ENCODE data around the gene SLC30A7. TPM values are rescaled to one million over a fixed set of nuclear protein-coding genes. Genes with fewer than 3 reads are reported as not detected.

Gene SLC30A7
- total RNA-seq, 2 donors from 2014 or later, result 10.5 to 13.5 TPM

DNA sequence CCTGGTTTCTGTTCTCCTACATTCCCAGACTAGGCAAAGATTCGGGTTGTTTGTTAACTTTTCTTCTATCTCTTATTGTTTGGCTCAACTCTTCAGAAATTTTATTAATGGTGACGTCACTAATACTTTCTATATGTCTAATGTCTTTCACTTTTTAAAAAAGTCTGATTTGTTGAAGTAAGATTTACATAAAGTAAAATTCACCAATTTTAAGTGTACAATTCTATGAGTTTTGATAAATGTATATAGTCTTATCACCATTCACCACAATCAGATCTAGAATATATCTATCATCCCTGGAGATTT, 29.0 kb upstream of the SLC30A7 start:
- H3K27ac ChIP-seq, result no peak overlapping the region
- DNase-seq (no peak), ATAC-seq (no peak)
- H3K9me3 ChIP-seq, result no peaks in the 10 kb centered on the region
- no peaks in the 10 kb centered on the region for H3K27me3 ChIP-seq
- no peak overlapping the region for H3K4me3 ChIP-seq
- 46 to 54% methylated on average over 2 of the region's 2 CpGs for WGBS, 2 donors
- no peaks in the 10 kb centered on the region for H3K4me1 ChIP-seq
- H3K36me3 ChIP-seq (replicated peaks in 1 of 2; ENCODE audit: insufficient read depth in 1 of 2, low read depth in 2 of 2), result no peaks in the 10 kb centered on the region
- TF ChIP-seq, protein P1, sequence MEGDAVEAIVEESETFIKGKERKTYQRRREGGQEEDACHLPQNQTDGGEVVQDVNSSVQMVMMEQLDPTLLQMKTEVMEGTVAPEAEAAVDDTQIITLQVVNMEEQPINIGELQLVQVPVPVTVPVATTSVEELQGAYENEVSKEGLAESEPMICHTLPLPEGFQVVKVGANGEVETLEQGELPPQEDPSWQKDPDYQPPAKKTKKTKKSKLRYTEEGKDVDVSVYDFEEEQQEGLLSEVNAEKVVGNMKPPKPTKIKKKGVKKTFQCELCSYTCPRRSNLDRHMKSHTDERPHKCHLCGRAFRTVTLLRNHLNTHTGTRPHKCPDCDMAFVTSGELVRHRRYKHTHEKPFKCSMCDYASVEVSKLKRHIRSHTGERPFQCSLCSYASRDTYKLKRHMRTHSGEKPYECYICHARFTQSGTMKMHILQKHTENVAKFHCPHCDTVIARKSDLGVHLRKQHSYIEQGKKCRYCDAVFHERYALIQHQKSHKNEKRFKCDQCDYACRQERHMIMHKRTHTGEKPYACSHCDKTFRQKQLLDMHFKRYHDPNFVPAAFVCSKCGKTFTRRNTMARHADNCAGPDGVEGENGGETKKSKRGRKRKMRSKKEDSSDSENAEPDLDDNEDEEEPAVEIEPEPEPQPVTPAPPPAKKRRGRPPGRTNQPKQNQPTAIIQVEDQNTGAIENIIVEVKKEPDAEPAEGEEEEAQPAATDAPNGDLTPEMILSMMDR (IDR thresholded peaks at IDR 0.05), result no peak
- no peak for TF ChIP-seq POLR2A (IDR thresholded peaks at IDR 0.05)
- intact Hi-C loops (cut with DNase I), result loop anchor here (5.0 to 10.0 kb wide), 2 partner anchors 402 to 1060 kb away; no protein-coding TSS in a partner anchor

DNA sequence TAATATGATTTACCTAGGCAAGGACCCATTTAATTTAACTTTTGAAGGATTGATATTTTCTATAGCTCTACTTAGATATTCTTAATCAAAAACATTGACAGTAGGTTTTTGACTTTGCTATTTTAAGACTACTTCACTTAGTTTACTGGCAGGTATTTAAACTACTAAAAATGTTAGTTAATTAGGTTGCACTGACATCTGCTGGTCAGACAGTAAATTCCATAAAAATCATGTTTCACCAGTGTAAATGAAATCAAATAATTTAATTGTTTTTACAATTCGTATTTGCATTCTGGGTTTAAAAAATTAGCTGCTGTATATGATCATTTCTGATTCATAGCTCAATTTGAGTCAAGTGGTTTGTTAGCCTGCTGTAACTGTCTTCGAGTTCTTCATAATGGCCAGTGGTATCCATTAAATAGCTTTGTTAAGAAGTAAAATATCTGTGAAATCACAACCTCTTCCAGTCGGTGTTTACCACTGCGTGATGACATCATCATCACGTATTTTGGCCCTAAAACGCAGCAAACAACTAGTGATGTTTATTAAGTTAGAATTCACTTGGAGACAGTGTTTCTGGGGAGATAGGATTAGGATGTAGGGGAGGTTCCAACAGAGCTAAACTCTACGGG, 27.4 kb upstream of the SLC30A7 start:
- 6 to 11% methylated on average over 7 of the region's 7 CpGs for WGBS, 2 donors
- H3K27me3 ChIP-seq, result no peaks in the 10 kb centered on the region
- no peaks in the 10 kb centered on the region for H3K9me3 ChIP-seq
- no peak overlapping the region for H3K4me3 ChIP-seq
- no peaks in the 10 kb centered on the region for H3K36me3 ChIP-seq (replicated peaks in 1 of 2; ENCODE audit: insufficient read depth in 1 of 2, low read depth in 2 of 2)
- DNase-seq (no peak), ATAC-seq (no peak)
- H3K27ac ChIP-seq, result no peak overlapping the region
- H3K4me1 ChIP-seq, result no peaks in the 10 kb centered on the region
- intact Hi-C loops (cut with DNase I), result loop anchor here (5.0 to 10.0 kb wide), 2 partner anchors 404 to 1061 kb away; no protein-coding TSS in a partner anchor
- TF ChIP-seq, protein P1 (IDR thresholded peaks at IDR 0.05), result peak; percentile 51 to 85 (median 67)
- TF ChIP-seq POLR2A (IDR thresholded peaks at IDR 0.05), result no peak

DNA sequence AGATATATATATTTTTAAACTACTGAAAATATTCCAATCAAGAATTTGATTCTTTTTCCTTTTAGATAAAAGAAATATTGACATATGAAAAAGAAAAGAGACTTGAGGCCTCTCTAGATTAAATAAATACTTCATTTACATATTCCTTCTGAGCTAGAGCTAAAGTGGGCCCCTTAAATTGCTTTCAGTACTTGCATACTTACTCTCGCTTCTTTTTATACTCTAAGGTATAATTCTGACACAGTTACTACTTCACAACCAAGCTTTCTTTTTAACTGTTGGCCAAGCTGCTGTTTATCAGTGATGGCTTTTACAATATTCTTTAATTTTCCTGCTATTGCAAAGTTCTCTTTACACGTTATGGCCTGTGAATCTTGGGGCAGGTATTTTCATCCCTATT, 25.9 kb upstream of the SLC30A7 start:
- no peaks in the 10 kb centered on the region for H3K27me3 ChIP-seq
- no peak for ATAC-seq
- no peaks in the 10 kb centered on the region for H3K4me1 ChIP-seq
- TF ChIP-seq, protein P1 (IDR thresholded peaks at IDR 0.05), result no peak
- TF ChIP-seq POLR2A (IDR thresholded peaks at IDR 0.05), result no peak
- H3K36me3 ChIP-seq (replicated peaks in 1 of 2; ENCODE audit: insufficient read depth in 1 of 2, low read depth in 2 of 2), result no peaks in the 10 kb centered on the region
- WGBS, 2 donors, result 56 to 63% methylated on average over 2 of the region's 2 CpGs
- no peak overlapping the region for H3K27ac ChIP-seq
- intact Hi-C loops (cut with DNase I), result loop anchor here (5.0 to 10.0 kb wide), 3 partner anchors 268 to 1063 kb away; no protein-coding TSS in a partner anchor
- DNase-seq, result no peak
- H3K4me3 ChIP-seq, result no peak overlapping the region
- H3K9me3 ChIP-seq, result no peaks in the 10 kb centered on the region

DNA sequence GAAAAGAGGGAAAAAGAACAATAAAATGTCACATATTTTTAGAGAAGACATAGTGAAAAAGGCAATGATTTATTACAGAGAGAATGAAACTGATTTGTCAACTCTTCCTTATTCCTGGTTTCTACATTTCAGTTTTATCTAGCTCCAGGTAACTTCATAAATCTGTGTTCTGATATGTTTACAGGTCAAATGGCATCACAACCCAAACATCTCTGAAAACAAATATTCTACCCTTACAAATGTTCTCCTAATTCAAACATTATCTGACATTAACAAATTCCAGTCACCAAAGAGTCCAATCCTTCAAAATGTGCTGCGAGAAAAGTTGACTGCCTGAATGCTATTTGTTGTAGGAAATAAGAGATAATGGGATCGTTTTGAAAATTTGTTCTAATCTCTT, 21.5 kb upstream of the SLC30A7 start:
- intact Hi-C loops (cut with DNase I), result loop anchor here (5.0 kb wide), 1 partner anchor 272 kb away; no protein-coding TSS in a partner anchor
- Histone ChIP-seq H3K27ac (no peak overlapping the region), H3K4me3 (no peak overlapping the region), H3K27me3 (no peaks in the 10 kb centered on the region), H3K9me3 (no peaks in the 10 kb centered on the region), H3K4me1 (no peaks in the 10 kb centered on the region), H3K36me3 (replicated peaks in 1 of 2; ENCODE audit: insufficient read depth in 1 of 2, low read depth in 2 of 2) (no peaks in the 10 kb centered on the region)
- DNase-seq (no peak), ATAC-seq (no peak)
- 37 to 45% methylated on average over 2 of the region's 2 CpGs for WGBS, 2 donors
- TF ChIP-seq, protein P1 (IDR thresholded peaks at IDR 0.05), result no peak

DNA sequence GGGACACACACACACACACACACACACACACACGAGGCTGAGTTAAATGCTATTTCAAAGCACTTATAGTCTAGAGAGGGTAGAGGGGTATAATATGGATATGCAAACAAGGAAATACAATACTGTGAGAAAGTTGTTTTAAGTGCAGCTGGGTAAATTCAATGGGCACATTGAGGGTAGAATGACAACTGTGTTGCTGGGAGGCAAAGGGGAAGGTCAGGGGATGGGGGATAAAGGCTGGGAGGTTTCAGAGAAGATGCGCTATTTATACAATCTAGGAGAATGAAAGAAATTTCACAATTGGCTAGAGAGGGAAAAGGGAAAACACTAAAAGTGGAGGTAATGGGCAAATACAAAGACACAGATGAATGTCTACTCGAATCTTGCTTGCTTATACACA, 20.7 kb upstream of the SLC30A7 start:
- no peaks in the 10 kb centered on the region for H3K4me1 ChIP-seq
- H3K36me3 ChIP-seq (replicated peaks in 1 of 2; ENCODE audit: insufficient read depth in 1 of 2, low read depth in 2 of 2), result no peaks in the 10 kb centered on the region
- no peak overlapping the region for H3K27ac ChIP-seq
- no peak for TF ChIP-seq POLR2A (IDR thresholded peaks at IDR 0.05)
- TF ChIP-seq, protein P1 (IDR thresholded peaks at IDR 0.05), result no peak
- no peaks in the 10 kb centered on the region for H3K9me3 ChIP-seq
- no peak for DNase-seq
- no peaks in the 10 kb centered on the region for H3K27me3 ChIP-seq
- no peak overlapping the region for H3K4me3 ChIP-seq
- WGBS, 2 donors, result 75 to 89% methylated on average over 3 of the region's 3 CpGs
- intact Hi-C loops (cut with DNase I), result no loop called here
- no peak for ATAC-seq
